ENCODE results near the gene FIS1.

The FIS1 gene

GRCh38 chr7:101234636-101235035 lies 10.2 kb downstream of the FIS1 start:
- DNase-seq (ENCODE audit: low read depth in 2 of 2): no peak

- DNase-seq (ENCODE audit: low read depth in 2 of 2): no peak
Measured at GRCh38 chr7:101233907-101234547, 10.9 kb downstream of the FIS1 start.

DNA sequence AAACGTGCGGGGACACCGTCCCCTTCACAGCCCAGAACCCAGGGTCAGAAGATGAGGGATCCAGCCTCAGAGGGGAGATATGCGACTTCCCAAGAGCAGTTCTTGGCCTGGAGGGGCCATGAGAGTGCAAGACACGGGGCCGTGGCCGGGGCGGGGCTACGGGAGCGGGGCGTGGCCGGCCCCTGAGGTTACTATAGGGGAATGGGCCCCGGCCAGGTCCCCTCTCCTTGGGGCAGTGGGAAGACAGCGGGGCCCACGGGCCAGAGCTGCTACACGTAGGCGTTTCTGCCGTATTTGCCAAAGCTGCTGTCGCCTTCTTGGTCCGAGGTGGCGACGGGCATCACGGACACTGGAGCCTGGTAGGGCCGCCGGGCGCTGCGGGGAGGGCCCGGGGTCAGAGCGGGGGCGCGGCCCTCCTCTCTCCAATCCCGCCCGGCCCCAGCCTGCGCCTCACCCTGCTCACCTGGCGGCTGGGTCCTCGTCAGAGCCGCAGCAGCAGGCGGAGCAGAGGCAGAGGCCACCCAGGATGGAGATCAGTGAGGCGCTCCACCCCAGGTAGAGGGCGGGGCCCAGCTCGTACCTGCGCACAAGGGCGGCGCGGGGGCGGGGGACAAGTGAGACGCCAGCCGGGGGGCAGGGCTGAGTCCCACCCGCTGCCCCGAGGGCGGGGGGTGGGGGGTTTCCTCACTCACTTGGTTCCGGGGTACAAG lies 12.6 kb downstream of the FIS1 start:
- no peak for DNase-seq (ENCODE audit: low read depth in 2 of 2)

DNA sequence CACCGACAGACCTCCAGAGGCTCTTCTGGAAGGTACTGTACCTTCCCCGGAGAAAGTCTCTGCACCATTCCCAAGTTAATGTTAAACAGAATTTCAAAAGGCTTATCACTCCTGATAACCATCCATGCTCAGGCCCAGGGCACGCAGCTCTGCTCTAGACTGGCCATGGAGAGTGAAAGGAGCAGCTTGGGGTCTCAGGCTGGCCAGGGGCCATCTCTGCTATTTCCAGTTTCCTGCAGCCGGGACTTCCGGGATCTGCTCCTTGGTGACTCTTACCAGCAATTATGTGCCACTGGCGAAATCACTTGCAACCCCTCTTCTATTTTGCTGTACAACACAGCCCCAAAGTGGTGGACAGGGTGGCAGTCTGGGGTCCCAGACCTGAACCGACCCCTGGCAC lies 13.2 kb downstream of the FIS1 start:
- no peak for DNase-seq (ENCODE audit: low read depth in 2 of 2)

DNA sequence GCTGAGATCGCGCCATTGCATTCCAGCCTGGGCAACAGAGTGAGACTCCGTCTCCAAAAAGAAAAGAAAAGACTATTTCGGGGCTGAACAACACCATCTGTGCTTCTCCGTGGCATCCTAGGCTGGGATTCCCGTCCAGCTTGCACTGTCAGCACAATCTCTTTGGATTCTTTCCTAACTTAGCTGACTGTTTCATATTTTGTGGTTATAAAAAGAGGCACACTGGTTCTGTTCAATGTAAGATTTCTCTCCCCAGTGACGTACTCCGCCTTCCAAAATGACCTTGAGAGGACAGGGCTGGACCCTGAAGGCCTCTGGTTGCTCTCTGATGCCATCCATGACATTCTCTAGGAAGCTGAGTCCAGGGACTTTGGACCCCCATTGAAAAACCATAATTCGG lies 18.2 kb downstream of the FIS1 start:
- no peak for DNase-seq (ENCODE audit: low read depth in 2 of 2)

GRCh38 chr7:101225650-101226049 lies 19.2 kb downstream of the FIS1 start:
- no peak for DNase-seq (ENCODE audit: low read depth in 2 of 2)

DNA sequence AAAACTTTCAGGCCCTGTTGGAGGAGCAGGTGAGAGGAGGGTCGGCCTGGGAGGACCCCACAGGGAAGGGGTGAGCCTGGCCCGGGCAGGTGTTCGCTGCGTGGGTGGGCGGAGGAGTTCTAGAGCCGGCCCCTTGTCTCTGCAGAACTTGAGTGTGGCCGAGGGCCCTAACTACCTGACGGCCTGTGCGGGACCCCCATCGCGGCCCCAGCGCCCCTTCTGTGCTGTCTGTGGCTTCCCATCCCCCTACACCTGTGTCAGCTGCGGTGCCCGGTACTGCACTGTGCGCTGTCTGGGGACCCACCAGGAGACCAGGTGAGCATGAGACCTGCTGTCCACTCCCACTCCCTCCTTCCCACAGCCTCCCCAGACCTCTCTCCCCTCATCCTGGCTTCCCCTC lies 21.4 kb downstream of the FIS1 start:
- DNase-seq (ENCODE audit: low read depth in 2 of 2): no peak

GRCh38 chr7:101222275-101222830 lies 22.5 kb downstream of the FIS1 start:
- DNase-seq (ENCODE audit: low read depth in 2 of 2): no peak

GRCh38 chr7:101220295-101220694 lies 24.6 kb downstream of the FIS1 start:
- DNase-seq (ENCODE audit: low read depth in 2 of 2): no peak

GRCh38 chr7:101218236-101219125 lies 26.4 kb downstream of the FIS1 start:
- DNase-seq (ENCODE audit: low read depth in 2 of 2): no peak

GRCh38 chr7:101217388-101218235 lies 27.3 kb downstream of the FIS1 start, which contains the start of the genes PLOD3 and ZNHIT1:
PLOD3 (minus strand) TSS chr7:101217581; CDS start chr7:101217274, 307 bp downstream.
ZNHIT1 (plus strand) TSS chr7:101218165; CDS start chr7:101218196, 31 bp downstream.
- DNase-seq (ENCODE audit: low read depth in 2 of 2): peak; percentile 87 to 91

DNA sequence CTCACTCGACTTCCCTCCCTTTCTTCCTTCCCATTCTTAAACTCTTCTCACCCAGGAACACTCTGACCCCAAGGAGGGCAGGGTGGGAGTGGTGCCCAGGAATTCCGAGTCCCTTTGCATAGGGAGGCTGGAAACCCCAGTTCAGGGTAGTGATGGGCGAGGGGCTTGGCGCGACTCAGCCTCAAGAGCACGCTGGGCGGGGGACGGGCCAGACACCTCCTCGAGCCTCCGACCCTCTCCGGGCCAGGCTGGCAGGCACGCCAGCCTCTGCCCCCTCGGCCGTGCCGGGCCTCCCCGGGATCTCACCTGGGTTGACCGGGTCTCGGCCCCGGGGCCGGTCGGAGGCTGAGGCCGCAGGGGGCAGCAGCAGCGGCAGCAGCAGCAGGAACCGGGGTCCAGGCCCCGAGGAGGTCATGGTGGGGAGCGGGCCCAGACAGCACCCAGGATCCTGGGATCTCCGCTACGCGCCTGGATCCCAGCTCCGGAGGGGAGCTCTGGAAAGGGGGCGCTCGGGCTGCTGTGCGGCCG lies 28.0 kb downstream of the FIS1 start:
- no peak for DNase-seq (ENCODE audit: low read depth in 2 of 2)

DNA sequence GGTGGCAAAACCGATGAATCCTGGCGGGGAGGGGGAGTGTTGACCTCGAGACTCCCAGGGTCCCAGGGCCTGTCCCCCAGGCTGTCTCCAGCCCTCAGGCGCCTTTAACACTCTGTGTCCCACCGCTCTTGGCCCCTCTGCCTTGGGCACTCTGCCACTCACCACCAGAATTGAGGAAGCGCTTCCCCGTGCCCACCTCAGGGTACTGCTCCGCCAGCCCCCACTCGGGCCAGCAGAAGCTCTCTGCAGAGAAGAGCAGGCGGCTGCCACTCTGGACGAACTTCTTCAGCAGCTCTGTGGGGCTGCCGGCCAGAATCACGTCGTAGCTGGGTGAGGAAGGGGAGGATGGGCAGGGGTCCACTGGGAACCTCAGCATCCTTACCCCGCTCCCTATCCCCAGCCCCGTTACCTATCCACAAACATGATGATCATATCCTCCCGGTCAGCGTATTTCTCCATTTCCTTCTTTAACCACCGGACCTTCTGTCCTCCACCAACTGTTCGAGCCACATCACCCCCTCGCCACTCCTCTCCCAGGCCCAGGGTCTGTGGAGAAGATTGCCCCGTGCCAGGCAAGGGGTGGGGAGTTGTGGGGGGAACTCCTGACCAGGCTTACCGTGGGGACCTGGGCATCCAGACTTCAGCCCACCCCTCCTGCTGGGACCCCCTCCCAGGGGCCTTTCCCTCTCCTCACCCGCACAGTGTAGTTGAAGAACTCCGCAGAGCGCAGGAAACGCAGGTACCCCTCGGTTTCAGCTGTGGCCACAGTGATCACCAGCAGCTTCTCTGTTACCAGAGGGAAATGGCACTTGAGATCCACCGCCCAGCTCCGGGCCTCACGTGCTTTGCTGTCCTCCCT lies 28.7 kb downstream of the FIS1 start:
- DNase-seq (ENCODE audit: low read depth in 2 of 2): no peak

DNA sequence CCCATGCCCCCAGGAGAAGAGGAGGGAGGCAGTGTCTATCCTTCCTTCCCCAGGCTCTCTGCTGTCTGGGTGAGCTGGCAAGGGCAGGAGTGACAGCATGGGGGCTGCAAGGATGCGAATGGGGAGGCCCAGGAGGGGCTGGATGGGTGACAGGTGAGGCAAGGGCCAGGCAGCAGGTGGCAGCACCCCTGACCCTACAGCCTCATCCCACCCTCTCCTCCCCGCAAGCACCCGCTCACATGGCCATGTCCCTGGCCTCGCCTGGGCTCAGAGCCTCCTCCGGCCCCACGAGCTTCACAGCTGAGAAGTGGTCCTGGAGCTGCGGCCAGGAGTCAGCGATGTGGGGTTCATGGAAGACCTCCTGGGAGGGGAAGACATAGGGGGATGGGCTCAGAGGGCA lies 32.9 kb downstream of the FIS1 start:
- DNase-seq (ENCODE audit: low read depth in 2 of 2): no peak

DNA sequence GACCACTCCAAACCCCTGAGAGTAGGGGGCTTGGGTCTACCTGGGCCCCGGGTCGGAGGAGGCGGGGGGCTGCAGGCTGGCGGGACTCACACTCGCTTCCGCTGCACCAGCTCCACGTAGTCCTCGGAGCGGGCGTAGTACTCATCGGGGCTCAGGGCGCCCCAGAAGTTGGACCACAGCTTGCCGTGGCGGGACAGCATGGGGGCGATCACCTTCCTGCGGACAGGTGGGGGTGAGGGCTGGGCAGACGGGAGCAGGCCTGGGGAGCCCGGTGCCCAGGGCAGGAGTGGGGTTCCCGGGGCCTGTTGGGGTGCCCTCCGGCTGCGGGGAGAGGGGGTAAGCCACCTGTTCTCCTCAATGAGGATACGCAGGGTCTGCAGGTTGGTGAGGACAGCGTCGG lies 33.4 kb downstream of the FIS1 start:
- DNase-seq (ENCODE audit: low read depth in 2 of 2): no peak

GRCh38 chr7:101210143-101210542 lies 34.7 kb downstream of the FIS1 start:
- no peak for DNase-seq (ENCODE audit: low read depth in 2 of 2)

- DNase-seq (ENCODE audit: low read depth in 2 of 2): no peak
Measured at GRCh38 chr7:101208794-101209193, 36.1 kb downstream of the FIS1 start.

- no peak for DNase-seq (ENCODE audit: low read depth in 2 of 2)
Measured at GRCh38 chr7:101207459-101207858, 37.4 kb downstream of the FIS1 start.

- DNase-seq (ENCODE audit: low read depth in 2 of 2): no peak
Measured at GRCh38 chr7:101206665-101207042, 38.2 kb downstream of the FIS1 start.

Data from stimulated activated CD8-positive, alpha-beta memory T cell treated with anti-CD3 and anti-CD28 coated beads, Interleukin-15, amount 100 ng/mL, for 48 hours (primary cell).